HEK293 (cell line): ENCODE measurements around the gene TIMM50.

ENCODE experiments used
- CTCF ChIA-PET: fragments of 350-600 bp; formaldehyde crosslinking; extraction: SDS; loops from one replicate; lab custom pipeline; 2021; ENCODE audit warnings: antibody characterized with exemption; lab: Yijun Ruan, JAX
- POLR2A ChIA-PET: fragments of 300-600 bp; formaldehyde crosslinking; extraction: SDS; loops from one replicate; lab custom pipeline; 2020; ENCODE audit warnings: antibody characterized with exemption, inconsistent platforms; lab: Yijun Ruan, JAX
- H3K27ac ChIP-seq: fragments of 200-500 bp; sonication (Bioruptor generic); 2 replicates; pipeline ENCODE4 v1.5.1; 2014; ENCODE audit warnings: low read depth, low read length, control low read depth, inconsistent platforms; ENCODE audit errors: extremely low read depth
- H3K36me3 ChIP-seq, 2 experiments: fragments of 200-500 bp in 1 of 2; sonication (Bioruptor generic) in 1 of 2; 1 replicate in 1 of 2; 2 replicates in 1 of 2; pipeline ENCODE4 v1.5.1; 2014 to 2017; ENCODE audit warnings: inconsistent platforms in 2 of 2, low read length in 2 of 2; ENCODE audit not compliant: control insufficient read depth in 2 of 2, insufficient read depth in 1 of 2
- H3K4me1 ChIP-seq: fragments of 200-500 bp; sonication (Bioruptor generic); 2 replicates; pipeline ENCODE4 v1.5.1; 2014; ENCODE audit warnings: mild to moderate bottlenecking, low read length, inconsistent platforms; ENCODE audit not compliant: control insufficient read depth, insufficient read depth
- H3K4me3 ChIP-seq: 2 replicates; pipeline ENCODE4 v1.5.1; 2011; ENCODE audit warnings: low read depth, mild to moderate bottlenecking, control low read depth, low read length, moderate library complexity
- H3K9me3 ChIP-seq: fragments of 200-500 bp; sonication (Bioruptor generic); 2 replicates; pipeline ENCODE4 v1.5.1; 2014; ENCODE audit warnings: low read depth, low read length, inconsistent platforms; ENCODE audit not compliant: control insufficient read depth, insufficient read depth
- BCL11A ChIP-seq: fragments of 450-650 bp; formaldehyde crosslinking; IDR thresholded peaks from 2 replicates; pipeline ENCODE4 v1.5.1; 2016; ENCODE audit warnings: low read depth, missing biosample characterization, missing genetic modification characterization
- BCL11B ChIP-seq: fragments of 450-650 bp; formaldehyde crosslinking; IDR thresholded peaks from 2 replicates; pipeline ENCODE4 v1.5.1; 2016; ENCODE audit warnings: low read depth, missing biosample characterization, missing genetic modification characterization
- KLF10 ChIP-seq: fragments of 450-650 bp; IDR thresholded peaks from 2 replicates; pipeline ENCODE4 v1.5.1; 2018; ENCODE audit warnings: missing biosample characterization, mild to moderate bottlenecking, missing genetic modification characterization
- KLF16 ChIP-seq: fragments of 450-650 bp; formaldehyde crosslinking; IDR thresholded peaks from 2 replicates; pipeline ENCODE4 v1.5.1; 2017; ENCODE audit warnings: missing biosample characterization, missing genetic modification characterization
- KLF7 ChIP-seq: fragments of 450-650 bp; formaldehyde crosslinking; IDR thresholded peaks from 2 replicates; pipeline ENCODE4 v1.5.1; 2016; ENCODE audit warnings: missing biosample characterization, missing genetic modification characterization, borderline replicate concordance
- OVOL3 ChIP-seq: fragments of 450-650 bp; formaldehyde crosslinking; IDR thresholded peaks from 2 replicates; pipeline ENCODE4 v1.5.1; 2016; ENCODE audit warnings: missing biosample characterization, missing genetic modification characterization
- SP3 ChIP-seq: fragments of 450-650 bp; formaldehyde crosslinking; IDR thresholded peaks from 2 replicates; pipeline ENCODE4 v1.5.1; 2016; ENCODE audit warnings: missing biosample characterization, missing genetic modification characterization
- SP7 ChIP-seq: fragments of 450-650 bp; formaldehyde crosslinking; IDR thresholded peaks from 2 replicates; pipeline ENCODE4 v1.5.1; 2016; ENCODE audit warnings: missing biosample characterization, missing genetic modification characterization
- ZBTB10 ChIP-seq: fragments of 450-650 bp; formaldehyde crosslinking; IDR thresholded peaks from 2 replicates; pipeline ENCODE4 v1.5.1; 2016; ENCODE audit warnings: missing biosample characterization, missing genetic modification characterization
- ZBTB21 ChIP-seq: fragments of 450-650 bp; formaldehyde crosslinking; IDR thresholded peaks from 2 replicates; pipeline ENCODE4 v1.5.1; 2017; ENCODE audit warnings: missing biosample characterization, missing genetic modification characterization
- ZFP69B ChIP-seq: fragments of 450-650 bp; formaldehyde crosslinking; IDR thresholded peaks from 2 replicates; pipeline ENCODE4 v1.5.1; 2016; ENCODE audit warnings: missing biosample characterization, missing genetic modification characterization
- ZNF169 ChIP-seq: fragments of 450-650 bp; formaldehyde crosslinking; IDR thresholded peaks from 2 replicates; pipeline ENCODE4 v1.5.1; 2016; ENCODE audit warnings: missing biosample characterization, missing genetic modification characterization
- ZNF2 ChIP-seq: fragments of 450-650 bp; formaldehyde crosslinking; IDR thresholded peaks from 2 replicates; pipeline ENCODE4 v1.5.1; 2016; ENCODE audit warnings: missing biosample characterization, missing genetic modification characterization
- ZNF211 ChIP-seq: fragments of 450-650 bp; formaldehyde crosslinking; IDR thresholded peaks from 2 replicates; pipeline ENCODE4 v1.5.1; 2016; ENCODE audit warnings: low read depth, missing biosample characterization, missing genetic modification characterization
- ZNF26 ChIP-seq: fragments of 450-650 bp; formaldehyde crosslinking; IDR thresholded peaks from 2 replicates; pipeline ENCODE4 v1.5.1; 2016; ENCODE audit warnings: missing biosample characterization, missing genetic modification characterization
- ZNF274 ChIP-seq, 2 experiments: fragments of 200-500 bp in 1 of 2; fragments of 450-650 bp in 1 of 2; sonication (Bioruptor generic) in 1 of 2; formaldehyde crosslinking in 1 of 2; IDR thresholded peaks; 2 replicates each; pipeline versions ENCODE4 v1.5.1 to v1.6.1; 2014 to 2016; ENCODE audit warnings: borderline replicate concordance in 1 of 2, inconsistent platforms in 1 of 2, low read length in 1 of 2, missing biosample characterization in 1 of 2, missing genetic modification characterization in 1 of 2
- ZNF324 ChIP-seq: fragments of 450-650 bp; formaldehyde crosslinking; IDR thresholded peaks from 2 replicates; pipeline ENCODE4 v1.5.1; 2016; ENCODE audit warnings: missing biosample characterization, missing genetic modification characterization
- ZNF341 ChIP-seq: fragments of 450-650 bp; formaldehyde crosslinking; IDR thresholded peaks from 2 replicates; pipeline ENCODE4; 2016; ENCODE audit warnings: low read depth, missing biosample characterization, missing genetic modification characterization
- ZNF391 ChIP-seq: fragments of 450-650 bp; formaldehyde crosslinking; IDR thresholded peaks from 2 replicates; pipeline ENCODE4 v1.5.1; 2016; ENCODE audit warnings: low read depth, missing biosample characterization, missing genetic modification characterization, borderline replicate concordance
- ZNF416 ChIP-seq: fragments of 450-650 bp; formaldehyde crosslinking; IDR thresholded peaks from 2 replicates; pipeline ENCODE4 v1.5.1; 2016; ENCODE audit warnings: missing biosample characterization, missing genetic modification characterization
- ZNF488 ChIP-seq: fragments of 450-650 bp; formaldehyde crosslinking; IDR thresholded peaks from 2 replicates; pipeline ENCODE4 v1.5.1; 2016; ENCODE audit warnings: missing biosample characterization, missing genetic modification characterization
- ZNF561 ChIP-seq: fragments of 450-650 bp; IDR thresholded peaks from 2 replicates; pipeline ENCODE4 v1.5.1; 2018; ENCODE audit warnings: missing biosample characterization, missing genetic modification characterization, borderline replicate concordance
- ZNF580 ChIP-seq: fragments of 450-650 bp; formaldehyde crosslinking; IDR thresholded peaks from 2 replicates; pipeline ENCODE4 v1.5.1; 2016; ENCODE audit warnings: missing biosample characterization, missing genetic modification characterization
- ZNF600 ChIP-seq: fragments of 450-650 bp; formaldehyde crosslinking; IDR thresholded peaks from 2 replicates; pipeline ENCODE4 v1.5.1; 2016; ENCODE audit warnings: missing biosample characterization, missing genetic modification characterization
- ZNF677 ChIP-seq: fragments of 450-650 bp; IDR thresholded peaks from 2 replicates; pipeline ENCODE4 v1.5.0; 2018; ENCODE audit warnings: missing biosample characterization, mild to moderate bottlenecking, missing genetic modification characterization, moderate library complexity
- ZSCAN23 ChIP-seq: fragments of 450-650 bp; formaldehyde crosslinking; IDR thresholded peaks from 2 replicates; pipeline ENCODE4 v1.5.1; 2016; ENCODE audit warnings: missing biosample characterization, missing genetic modification characterization
- ZXDB ChIP-seq: fragments of 450-650 bp; formaldehyde crosslinking; IDR thresholded peaks from 2 replicates; pipeline ENCODE4 v1.5.1; 2016; ENCODE audit warnings: missing biosample characterization, missing genetic modification characterization
- TF ChIP-seq, protein P1 (sequence below): fragments of 450-650 bp; formaldehyde crosslinking; IDR thresholded peaks from 2 replicates; pipeline ENCODE4 v1.5.1; 2016; ENCODE audit warnings: missing biosample characterization, missing genetic modification characterization, low read depth

The TIMM50 gene

DNA sequence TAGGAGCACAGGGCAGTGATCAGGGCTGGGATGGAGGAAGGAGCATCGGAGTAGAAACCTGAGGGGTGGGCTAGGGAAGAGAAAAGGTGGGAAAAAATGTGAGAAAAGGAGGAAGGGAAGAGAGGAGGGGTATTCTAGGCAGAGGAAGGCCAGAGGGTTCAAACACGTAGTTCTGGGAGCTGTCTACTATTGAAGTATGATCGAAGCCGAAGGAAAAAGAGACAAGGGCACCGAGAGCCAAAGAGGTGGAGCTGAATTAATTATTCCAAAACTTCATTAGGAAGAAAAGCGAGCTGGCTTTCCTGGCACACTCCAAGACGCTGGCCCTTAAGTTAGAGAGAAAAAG lies 25.9 kb downstream of the TIMM50 start (continued):
- TF ChIP-seq ZNF169 (0 out of 2 replicates have a peak, but pooled peaks have one; percentile 17), ZNF677 (tag by site-specific recombination) (no peak), ZNF2 (tag by site-specific recombination) (peak; percentile 15; the same call in 1 of the 2 replicates), ZNF391 (tag by site-specific recombination) (no peak; the same call in 1 of the 2 replicates), ZNF416 (tag by site-specific recombination) (0 out of 2 replicates have a peak, but pooled peaks have one; percentile 37), BCL11A (tag by site-specific recombination) (no peak), KLF10 (tag by site-specific recombination) (no peak), ZNF341 (tag by site-specific recombination) (no peak), ZNF274 (IDR thresholded peaks at IDR 0.05; ENCODE audit: low read length) (no peak), ZNF274 (tag by site-specific recombination; IDR thresholded peaks at IDR 0.05; ENCODE audit: borderline replicate concordance) (0 out of 2 replicates have a peak, but pooled peaks have one; percentile 63), ZNF488 (tag by site-specific recombination) (0 out of 2 replicates have a peak, but pooled peaks have one; percentile 53), SP3 (tag by site-specific recombination) (no peak; the same call in 1 of the 2 replicates), BCL11B (tag by site-specific recombination) (0 out of 2 replicates have a peak, but pooled peaks have one; percentile 34), ZNF26 (tag by site-specific recombination) (no peak), KLF7 (tag by site-specific recombination) (peak; percentile 50; the same call in 1 of the 2 replicates), ZSCAN23 (tag by site-specific recombination) (no peak), OVOL3 (tag by site-specific recombination) (no peak)
- TF ChIP-seq, protein P1, sequence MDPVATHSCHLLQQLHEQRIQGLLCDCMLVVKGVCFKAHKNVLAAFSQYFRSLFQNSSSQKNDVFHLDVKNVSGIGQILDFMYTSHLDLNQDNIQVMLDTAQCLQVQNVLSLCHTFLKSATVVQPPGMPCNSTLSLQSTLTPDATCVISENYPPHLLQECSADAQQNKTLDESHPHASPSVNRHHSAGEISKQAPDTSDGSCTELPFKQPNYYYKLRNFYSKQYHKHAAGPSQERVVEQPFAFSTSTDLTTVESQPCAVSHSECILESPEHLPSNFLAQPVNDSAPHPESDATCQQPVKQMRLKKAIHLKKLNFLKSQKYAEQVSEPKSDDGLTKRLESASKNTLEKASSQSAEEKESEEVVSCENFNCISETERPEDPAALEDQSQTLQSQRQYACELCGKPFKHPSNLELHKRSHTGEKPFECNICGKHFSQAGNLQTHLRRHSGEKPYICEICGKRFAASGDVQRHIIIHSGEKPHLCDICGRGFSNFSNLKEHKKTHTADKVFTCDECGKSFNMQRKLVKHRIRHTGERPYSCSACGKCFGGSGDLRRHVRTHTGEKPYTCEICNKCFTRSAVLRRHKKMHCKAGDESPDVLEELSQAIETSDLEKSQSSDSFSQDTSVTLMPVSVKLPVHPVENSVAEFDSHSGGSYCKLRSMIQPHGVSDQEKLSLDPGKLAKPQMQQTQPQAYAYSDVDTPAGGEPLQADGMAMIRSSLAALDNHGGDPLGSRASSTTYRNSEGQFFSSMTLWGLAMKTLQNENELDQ (tag by site-specific recombination): no peak
- TF ChIP-seq, all 188 proteins: peak for 27

DNA sequence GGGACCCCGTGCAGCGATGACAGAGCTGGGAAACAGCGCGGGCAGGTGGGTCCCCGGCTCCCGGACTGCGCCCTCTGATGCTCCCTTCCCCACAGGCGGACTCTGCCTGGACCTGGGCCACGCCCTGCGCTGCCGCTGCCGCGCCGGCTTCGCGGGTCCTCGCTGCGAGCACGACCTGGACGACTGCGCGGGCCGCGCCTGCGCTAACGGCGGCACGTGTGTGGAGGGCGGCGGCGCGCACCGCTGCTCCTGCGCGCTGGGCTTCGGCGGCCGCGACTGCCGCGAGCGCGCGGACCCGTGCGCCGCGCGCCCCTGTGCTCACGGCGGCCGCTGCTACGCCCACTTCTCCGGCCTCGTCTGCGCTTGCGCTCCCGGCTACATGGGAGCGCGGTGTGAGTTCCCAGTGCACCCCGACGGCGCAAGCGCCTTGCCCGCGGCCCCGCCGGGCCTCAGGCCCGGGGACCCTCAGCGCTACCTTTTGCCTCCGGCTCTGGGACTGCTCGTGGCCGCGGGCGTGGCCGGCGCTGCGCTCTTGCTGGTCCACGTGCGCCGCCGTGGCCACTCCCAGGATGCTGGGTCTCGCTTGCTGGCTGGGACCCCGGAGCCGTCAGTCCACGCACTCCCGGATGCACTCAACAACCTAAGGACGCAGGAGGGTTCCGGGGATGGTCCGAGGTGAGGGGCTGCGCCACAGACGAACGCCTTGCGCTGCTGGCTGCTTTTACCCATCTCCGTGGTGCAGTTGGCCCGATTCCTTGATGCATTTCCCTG lies 26.5 kb downstream of the TIMM50 start:
- ChIA-PET CTCF (interaction anchor here (0.6 to 3.1 kb wide), 5 partner anchors 9 to 96 kb away, joined by 3 to 25 read pairs (median 9); partner anchors contain the start of genes DLL3 and EID2B), POLR2A (interaction anchor here (0.6 to 2.4 kb wide), 7 partner anchors 9 to 71 kb away, joined by 3 to 7 read pairs (median 3); partner anchors contain the start of genes DLL3, RPS16, SUPT5H and TIMM50)
- Histone ChIP-seq H3K4me3 (peak overlapping the region; percentile 45), H3K4me1 (peaks cover 10% of the 10 kb centered on the region), H3K27ac (peak overlapping the region; percentile 58; the same call in 1 of the 2 replicates), H3K36me3 (peaks cover 0 to 9% of the 10 kb centered on the region in 2 experiments; a peak in 1 of 3 replicates), H3K9me3 (peaks cover 6% of the 10 kb centered on the region)
- peak; percentile 72 for TF ChIP-seq KLF16
- TF ChIP-seq ZXDB (tag by site-specific recombination): peak; percentile 59
- TF ChIP-seq SP7 (tag by site-specific recombination): peak; percentile 65; the same call in 1 of the 2 replicates
- peak; percentile 32; the same call in 1 of the 2 replicates for TF ChIP-seq ZBTB21 (tag by site-specific recombination)
- peak; percentile 52; the same call in 1 of the 2 replicates for TF ChIP-seq ZFP69B (tag by site-specific recombination)
- peak; percentile 84 for TF ChIP-seq ZNF561 (tag by site-specific recombination)
- peak; percentile 65; the same call in 1 of the 2 replicates for TF ChIP-seq ZNF580
- TF ChIP-seq ZBTB10 (tag by site-specific recombination): peak; percentile 60
- peak; percentile 62 for TF ChIP-seq ZNF324 (tag by site-specific recombination)
- TF ChIP-seq ZNF211 (tag by site-specific recombination): no peak
- 0 out of 2 replicates have a peak, but pooled peaks have one; percentile 22 for TF ChIP-seq ZNF600 (tag by site-specific recombination)
